Effector memory CD4-positive, alpha-beta T cell (primary cell): Measurements from ENCODE around the gene FAM114A1.

Experiments used
- DNase-seq, 3 donors: peaks; one replicate each; pipeline ENCODE4 v3.0.0-alpha.2; 2020
- H3K27ac ChIP-seq: 2 replicates; pipeline ENCODE4 v1.7.0; 2013; ENCODE audit warnings: mild to moderate bottlenecking, low read length, moderate library complexity; ENCODE audit not compliant: insufficient read depth, poor library complexity, severe bottlenecking
- H3K27me3 ChIP-seq: replicated peaks from 2 replicates; pipeline ENCODE4 v1.7.0; 2013; ENCODE audit warnings: mild to moderate bottlenecking, low read length; ENCODE audit not compliant: insufficient read depth, control insufficient read depth, poor library complexity, severe bottlenecking
- H3K36me3 ChIP-seq: 2 replicates; pipeline ENCODE4 v1.7.0; 2013; ENCODE audit warnings: mild to moderate bottlenecking, low read length, moderate library complexity; ENCODE audit not compliant: control insufficient read depth, insufficient read depth
- H3K4me1 ChIP-seq: 2 replicates; pipeline ENCODE4 v1.7.0; 2013; ENCODE audit warnings: low read length, mild to moderate bottlenecking; ENCODE audit not compliant: control insufficient read depth, insufficient read depth, poor library complexity, severe bottlenecking
- H3K4me3 ChIP-seq: 2 replicates; pipeline ENCODE4 v1.7.0; 2013; ENCODE audit warnings: low read length, low read depth, mild to moderate bottlenecking; ENCODE audit not compliant: insufficient read depth, poor library complexity, severe bottlenecking
- H3K9me3 ChIP-seq: 2 replicates; pipeline ENCODE4 v1.7.0; 2013; ENCODE audit warnings: mild to moderate bottlenecking, low read length, moderate library complexity; ENCODE audit not compliant: control insufficient read depth
- total RNA-seq, 3 donors: gene quantifications; one replicate each; lab custom pipeline; 2026; lab: John Stamatoyannopoulos, UW

The FAM114A1 gene
- total RNA-seq: 0 reads per million in 3 donors

DNA sequence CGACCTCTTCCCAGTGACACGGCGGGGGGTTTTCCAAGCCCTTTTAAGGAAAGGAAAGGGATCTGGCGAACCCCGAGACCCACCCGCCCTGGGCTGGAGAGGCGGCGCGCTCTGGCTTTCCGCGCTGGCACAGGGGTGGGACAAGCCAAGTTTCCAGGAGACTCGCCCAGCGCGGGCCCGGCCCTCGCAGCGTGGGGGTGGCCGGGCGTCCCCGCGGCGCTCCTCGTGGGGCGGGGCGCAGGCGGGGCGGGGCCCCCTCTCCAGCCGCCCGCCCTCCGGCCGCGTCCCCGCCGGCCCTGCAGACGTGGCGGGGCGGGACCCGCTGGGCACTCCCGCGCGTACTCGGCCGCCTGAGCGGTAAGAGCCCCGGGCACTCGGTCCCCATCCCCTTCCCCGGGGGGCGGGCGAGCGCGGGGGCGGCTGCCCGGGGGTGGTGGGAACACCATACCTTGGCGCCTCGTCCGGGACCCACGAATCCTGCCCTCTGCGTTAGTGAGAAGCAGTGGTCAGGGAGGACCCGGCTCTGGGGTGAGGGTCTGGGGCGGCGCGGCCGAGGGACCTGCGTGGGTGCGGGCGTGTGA lies at the start of gene FAM114A1:
Gene FAM114A1 (plus strand): TSS at position 329 of the 581 bp plus-strand sequence. CDS start 10,273 bp downstream, outside the sequence.
- no peak within 1 kb of the TSS for H3K27ac ChIP-seq
- H3K4me3 ChIP-seq: peak within 1 kb of the TSS; percentile 40
- H3K9me3 ChIP-seq: no peaks in the 10 kb centered on the region
- DNase-seq: no peak
- H3K4me1 ChIP-seq: peaks cover 3% of the 10 kb centered on the region
- H3K27me3 ChIP-seq: peaks cover 5% of the 10 kb centered on the region
- no peaks in the 10 kb centered on the region for H3K36me3 ChIP-seq

DNA sequence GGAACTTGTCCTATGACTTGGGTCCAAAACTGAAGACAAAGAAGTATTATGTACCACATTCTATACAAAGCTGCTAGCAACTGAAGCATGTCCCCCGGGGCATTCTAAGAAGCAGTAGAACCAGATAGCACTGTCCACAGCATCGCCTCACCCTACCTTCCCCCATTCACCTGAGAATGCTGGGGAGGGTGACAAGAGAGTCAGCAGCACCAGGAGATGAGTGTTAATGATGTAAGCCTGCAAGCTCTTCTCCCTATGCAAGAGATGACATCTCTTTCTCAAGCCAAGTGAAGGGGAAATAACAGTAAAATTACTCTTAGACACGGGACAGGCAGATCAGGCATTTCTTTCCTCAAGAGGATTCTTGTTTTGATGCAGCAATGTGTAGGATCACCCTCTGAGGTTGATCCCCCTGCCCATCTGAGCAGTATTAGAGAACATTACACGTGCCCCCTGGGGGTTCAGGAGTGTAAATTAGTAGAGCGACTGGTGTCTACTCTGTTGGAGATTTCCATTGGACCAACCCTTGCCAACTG lies 49.1 kb upstream of the FAM114A1 start:
- Histone ChIP-seq H3K4me3 (no peak overlapping the region), H3K9me3 (no peaks in the 10 kb centered on the region), H3K36me3 (no peaks in the 10 kb centered on the region), H3K27me3 (no peaks in the 10 kb centered on the region), H3K4me1 (no peaks in the 10 kb centered on the region), H3K27ac (no peak overlapping the region)
- DNase-seq: no peak

DNA sequence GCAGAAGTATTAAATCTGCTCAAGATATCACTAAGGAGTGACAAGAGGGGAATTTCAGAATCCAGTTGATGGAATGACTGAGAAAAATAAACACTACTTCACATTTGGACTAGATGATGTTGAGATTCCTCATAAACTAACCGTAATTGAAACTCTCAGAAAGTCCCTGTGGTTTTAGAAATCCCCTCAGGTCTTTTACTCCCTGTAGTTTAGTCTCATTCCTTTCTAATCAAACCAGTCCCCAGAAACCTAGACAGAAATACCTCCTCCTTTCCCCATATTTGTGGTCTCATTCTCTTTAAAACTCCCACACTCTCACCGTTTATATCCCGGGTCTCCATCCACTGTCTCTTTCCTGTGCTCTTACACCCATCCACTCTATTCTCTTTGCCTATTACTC lies 48.0 kb upstream of the FAM114A1 start:
- no peak for DNase-seq
- Histone ChIP-seq H3K27me3 (no peaks in the 10 kb centered on the region), H3K4me3 (no peak overlapping the region), H3K27ac (no peak overlapping the region), H3K4me1 (no peaks in the 10 kb centered on the region), H3K9me3 (no peaks in the 10 kb centered on the region), H3K36me3 (no peaks in the 10 kb centered on the region)

DNA sequence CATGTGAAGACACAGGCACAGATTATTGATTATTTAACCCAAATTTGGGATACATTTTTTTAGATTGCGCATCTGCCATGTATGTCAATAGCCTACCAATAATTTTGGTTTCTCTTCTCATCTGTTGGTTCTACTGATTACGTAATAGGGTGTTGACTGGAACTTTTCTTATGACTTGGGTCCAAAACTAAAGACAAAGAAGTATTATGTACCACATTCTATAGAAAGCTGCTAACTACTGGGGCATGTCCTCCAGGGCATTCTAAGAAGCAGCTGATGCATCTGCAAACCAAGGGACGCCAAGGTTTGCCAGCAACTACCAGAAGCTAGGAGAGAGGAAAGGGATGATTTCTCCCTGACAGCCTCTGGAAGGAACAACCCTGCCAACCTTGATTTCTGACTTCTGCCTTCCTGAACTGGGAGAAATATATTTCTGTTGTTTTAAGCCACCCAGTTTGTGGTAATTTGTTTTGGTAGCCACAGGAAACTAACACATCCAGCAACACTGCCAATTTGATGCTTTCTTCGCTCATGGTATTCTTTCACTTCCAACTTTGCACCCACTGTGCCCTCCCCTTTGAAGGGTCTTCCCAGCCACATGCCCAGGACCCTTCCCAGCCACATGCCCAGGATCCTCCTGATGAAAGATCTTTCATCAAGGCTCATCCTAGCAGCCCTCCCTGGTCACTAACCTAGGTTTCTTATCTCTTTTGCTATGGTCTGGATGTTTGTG lies 47.1 kb upstream of the FAM114A1 start:
- H3K27me3 ChIP-seq: no peaks in the 10 kb centered on the region
- no peak for DNase-seq
- H3K4me3 ChIP-seq: no peak overlapping the region
- H3K36me3 ChIP-seq: no peaks in the 10 kb centered on the region
- no peaks in the 10 kb centered on the region for H3K4me1 ChIP-seq
- no peak overlapping the region for H3K27ac ChIP-seq
- no peaks in the 10 kb centered on the region for H3K9me3 ChIP-seq

DNA sequence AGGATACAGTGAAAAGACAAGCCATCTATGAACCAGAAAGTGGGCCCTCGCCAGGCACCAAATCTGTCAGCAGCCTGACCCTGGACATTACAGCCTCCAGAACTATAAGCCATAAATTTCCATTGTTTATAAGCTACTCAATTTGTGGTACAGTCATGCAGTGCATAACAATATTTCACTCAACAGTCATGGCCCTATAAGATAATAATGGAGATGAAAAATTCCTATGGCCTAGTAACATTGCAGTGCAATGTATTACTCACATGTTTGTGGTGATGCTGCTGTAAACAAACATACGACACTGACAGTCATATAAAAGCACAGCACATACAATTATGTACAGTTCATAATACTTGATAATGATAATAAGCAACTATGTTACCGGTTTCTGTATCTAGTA lies 45.9 kb upstream of the FAM114A1 start:
- H3K27ac ChIP-seq: no peak overlapping the region

DNA sequence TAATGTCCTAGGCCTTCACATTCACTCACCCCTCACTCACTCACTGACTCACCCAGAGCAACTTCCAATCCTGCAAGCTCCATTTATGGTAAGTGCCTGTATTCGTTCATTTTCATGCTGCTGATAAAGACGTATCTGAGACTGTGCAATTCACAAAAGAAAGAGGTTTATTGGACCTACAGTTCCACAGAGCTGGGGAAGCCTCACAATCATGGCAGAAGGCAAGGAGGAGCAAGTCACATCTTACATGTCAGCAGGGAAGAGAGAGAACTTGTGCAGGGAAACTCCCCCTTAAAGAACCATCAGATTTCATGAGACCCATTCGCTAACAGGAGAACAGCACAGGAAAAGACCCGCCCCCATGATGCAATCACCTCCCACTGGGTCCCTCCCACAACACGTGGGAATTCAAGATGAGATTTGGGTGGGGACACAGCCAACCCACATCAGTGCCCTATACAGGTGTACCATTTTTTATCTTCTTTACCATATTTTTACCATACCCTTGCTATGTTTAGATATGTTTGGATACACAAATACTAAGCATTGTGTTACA lies 44.8 kb upstream of the FAM114A1 start:
- H3K4me1 ChIP-seq: no peaks in the 10 kb centered on the region
- H3K27ac ChIP-seq: no peak overlapping the region
- H3K9me3 ChIP-seq: no peaks in the 10 kb centered on the region
- no peak overlapping the region for H3K4me3 ChIP-seq
- no peak for DNase-seq
- H3K27me3 ChIP-seq: no peaks in the 10 kb centered on the region
- H3K36me3 ChIP-seq: no peaks in the 10 kb centered on the region

More for the DNA sequence above, 45.9 kb upstream of the FAM114A1 start:
- no peaks in the 10 kb centered on the region for H3K27me3 ChIP-seq
- H3K4me3 ChIP-seq: no peak overlapping the region
- no peaks in the 10 kb centered on the region for H3K36me3 ChIP-seq
- no peak for DNase-seq
- no peaks in the 10 kb centered on the region for H3K9me3 ChIP-seq
- H3K4me1 ChIP-seq: no peaks in the 10 kb centered on the region

DNA sequence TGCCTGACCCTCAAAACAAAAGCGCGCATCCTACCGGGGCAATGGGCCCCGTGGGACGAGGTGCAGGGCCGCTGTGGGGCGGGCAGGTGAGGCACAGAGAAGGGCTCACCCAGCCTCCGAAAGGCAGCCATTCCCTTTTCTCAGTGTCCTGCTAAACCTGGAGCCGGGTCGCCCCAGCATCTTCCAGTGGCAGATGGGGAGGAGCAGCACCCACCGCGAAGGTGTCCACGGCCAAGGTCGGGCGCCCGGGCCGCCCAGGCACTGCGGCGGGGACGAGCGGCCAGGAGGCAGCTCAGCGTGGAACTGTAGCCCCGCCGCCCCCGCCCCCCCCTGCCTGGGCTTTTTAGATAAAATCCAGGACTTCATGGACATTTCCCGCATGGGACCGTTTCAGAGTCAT lies 43.8 kb upstream of the FAM114A1 start:
- Histone ChIP-seq H3K4me3 (no peak overlapping the region), H3K4me1 (no peaks in the 10 kb centered on the region), H3K36me3 (no peaks in the 10 kb centered on the region), H3K27me3 (no peaks in the 10 kb centered on the region), H3K9me3 (no peaks in the 10 kb centered on the region), H3K27ac (no peak overlapping the region)
- DNase-seq: no peak

DNA sequence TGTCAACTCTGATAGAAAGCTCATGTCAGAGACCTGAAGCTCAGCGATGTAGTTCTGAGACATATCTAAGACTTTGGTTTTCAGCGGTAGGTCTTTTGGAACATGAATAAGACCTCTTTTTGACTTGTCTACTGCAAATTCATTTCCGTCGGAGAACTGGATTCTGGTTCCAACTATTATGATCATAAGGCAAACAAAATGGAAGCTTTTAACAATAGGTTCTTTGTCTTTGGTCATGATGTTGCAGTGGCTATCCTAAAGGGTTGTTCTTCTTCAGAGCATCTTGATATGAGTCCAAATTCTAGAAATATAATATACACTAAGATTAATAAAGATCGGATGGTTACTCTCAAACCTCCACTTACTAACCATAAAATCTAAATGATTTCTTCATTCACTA lies 38.4 kb upstream of the FAM114A1 start:
- no peak for DNase-seq
- H3K4me1 ChIP-seq: no peaks in the 10 kb centered on the region
- no peak overlapping the region for H3K27ac ChIP-seq
- no peaks in the 10 kb centered on the region for H3K27me3 ChIP-seq
- no peaks in the 10 kb centered on the region for H3K36me3 ChIP-seq
- H3K9me3 ChIP-seq: no peaks in the 10 kb centered on the region
- H3K4me3 ChIP-seq: no peak overlapping the region

DNA sequence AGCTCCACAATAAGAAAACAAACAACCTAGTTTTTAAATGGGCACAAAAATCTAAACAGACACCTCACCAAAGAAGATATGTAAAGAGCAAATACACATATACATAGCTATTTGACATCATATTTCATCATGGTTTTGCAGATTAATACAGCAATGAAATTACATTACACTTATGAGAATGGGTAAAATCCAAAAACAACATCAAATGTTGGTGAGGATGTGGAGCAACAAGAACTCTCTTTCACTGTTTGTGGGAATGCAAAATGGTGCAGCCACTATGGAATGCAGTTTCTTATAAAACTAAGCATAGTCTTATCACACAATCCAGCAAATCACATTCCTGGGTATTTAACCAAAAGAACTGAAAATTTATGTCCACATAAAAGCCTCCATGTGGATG lies 36.0 kb upstream of the FAM114A1 start:
- DNase-seq: no peak
- H3K4me3 ChIP-seq: no peak overlapping the region
- H3K27ac ChIP-seq: no peak overlapping the region
- no peaks in the 10 kb centered on the region for H3K4me1 ChIP-seq
- H3K27me3 ChIP-seq: no peaks in the 10 kb centered on the region
- H3K9me3 ChIP-seq: no peaks in the 10 kb centered on the region
- H3K36me3 ChIP-seq: no peaks in the 10 kb centered on the region

DNA sequence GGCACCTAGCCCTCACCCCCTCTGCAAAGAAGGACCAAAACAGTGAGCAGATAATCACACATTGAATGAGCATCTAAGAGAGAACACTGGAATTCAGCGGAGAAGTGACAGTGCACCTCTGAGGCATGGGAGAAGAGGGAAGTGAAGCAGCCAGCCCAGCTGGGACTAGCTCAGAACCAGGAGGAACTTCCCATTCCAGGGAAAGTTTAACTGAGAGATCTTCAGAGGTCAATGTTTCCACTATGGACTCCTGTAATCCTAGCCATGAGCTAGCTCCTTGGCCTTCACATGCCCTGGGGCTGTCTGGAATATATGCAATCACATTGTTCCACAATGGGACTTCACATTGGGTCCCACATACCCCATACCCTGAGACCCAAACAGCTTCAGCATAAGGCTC lies 35.4 kb upstream of the FAM114A1 start:
- no peaks in the 10 kb centered on the region for H3K27me3 ChIP-seq
- H3K4me1 ChIP-seq: no peaks in the 10 kb centered on the region
- H3K27ac ChIP-seq: no peak overlapping the region
- DNase-seq: no peak
- no peaks in the 10 kb centered on the region for H3K36me3 ChIP-seq
- H3K4me3 ChIP-seq: no peak overlapping the region
- H3K9me3 ChIP-seq: no peaks in the 10 kb centered on the region
